ENCODE measurements around the gene CLCN7.

The CLCN7 gene

GRCh38 chr16:1429012-1429411, 45.8 kb downstream of the CLCN7 start:
- DNase-seq: no peak

- DNase-seq: peak; percentile 22 to 24
Measured at GRCh38 chr16:1428511-1428910, 46.3 kb downstream of the CLCN7 start.

GRCh38 chr16:1427473-1428461, 47.1 kb downstream of the CLCN7 start:
- no peak for DNase-seq

GRCh38 chr16:1426734-1427471, 47.9 kb downstream of the CLCN7 start:
- no peak for DNase-seq

- no peak for DNase-seq
Measured at GRCh38 chr16:1425616-1426370, 49.0 kb downstream of the CLCN7 start.

GRCh38 chr16:1424028-1424427, 50.8 kb downstream of the CLCN7 start:
- no peak for DNase-seq

- DNase-seq: no peak
Measured at GRCh38 chr16:1422076-1422475, 52.8 kb downstream of the CLCN7 start.

- no peak for DNase-seq
Measured at GRCh38 chr16:1420111-1420539, 54.7 kb downstream of the CLCN7 start.

GRCh38 chr16:1416521-1416941, 58.3 kb downstream of the CLCN7 start:
- DNase-seq: no peak

- peak; percentile 79 to 80 for DNase-seq
Measured at GRCh38 chr16:1414532-1415260, 60.1 kb downstream of the CLCN7 start, which contains the start of gene UNKL. Gene UNKL (minus strand): TSS chr16:1414704. CDS start chr16:1414691, 13 bp downstream.

- DNase-seq: peak; percentile 55 to 59
Measured at GRCh38 chr16:1413684-1414531, 60.9 kb downstream of the CLCN7 start.

- DNase-seq: no peak
Measured at GRCh38 chr16:1412847-1413246, 62.0 kb downstream of the CLCN7 start.

GRCh38 chr16:1408171-1408837, 66.5 kb downstream of the CLCN7 start:
- peak; percentile 97 to 98 for DNase-seq

GRCh38 chr16:1407753-1408152, 67.1 kb downstream of the CLCN7 start:
- no peak for DNase-seq

GRCh38 chr16:1403733-1404132, 71.1 kb downstream of the CLCN7 start:
- no peak for DNase-seq

GRCh38 chr16:1403036-1403435, 71.8 kb downstream of the CLCN7 start:
- DNase-seq: no peak

GRCh38 chr16:1401758-1402154, 73.1 kb downstream of the CLCN7 start:
- no peak for DNase-seq

- no peak for DNase-seq
Measured at GRCh38 chr16:1401061-1401757, 73.6 kb downstream of the CLCN7 start.

- no peak for DNase-seq
Measured at GRCh38 chr16:1398826-1399581, 75.8 kb downstream of the CLCN7 start.
